GM18861 (cell line): Measurements from ENCODE around the gene FAM8A1.
"Not testable (repeated sequence)": the region's sequence is repeated elsewhere in the genome, so short reads cannot be mapped to it uniquely, and the experiment has no call there.

ENCODE experiments used
- ATAC-seq: cut with Tn5 transposase; IDR thresholded peaks from one replicate; pipeline ENCODE4 v1.9.1; 2021; ENCODE audit not compliant: unreplicated experiment

Gene FAM8A1

GRCh38 chr6:17599877-17600526 lies at the start of gene FAM8A1:
Gene FAM8A1 (plus strand): TSS chr6:17600302. CDS start chr6:17600410, 108 bp downstream.
- ATAC-seq: peak; percentile 71

- ATAC-seq: no peak
These were observed 48.6 kb upstream of the FAM8A1 start for GRCh38 chr6:17551383-17551958.

GRCh38 chr6:17552861-17553260 lies 47.2 kb upstream of the FAM8A1 start:
- no peak for ATAC-seq

- no peak for ATAC-seq
These were observed 44.1 kb upstream of the FAM8A1 start for GRCh38 chr6:17556014-17556413.

GRCh38 chr6:17562636-17563035 lies 37.5 kb upstream of the FAM8A1 start:
- no peak for ATAC-seq

- no peak for ATAC-seq
These were observed 34.7 kb upstream of the FAM8A1 start for GRCh38 chr6:17565399-17565798.

- no peak for ATAC-seq
These were observed 25.1 kb upstream of the FAM8A1 start for GRCh38 chr6:17574866-17575560.

- ATAC-seq: no peak
These were observed 23.0 kb upstream of the FAM8A1 start for GRCh38 chr6:17577059-17577458.

- ATAC-seq: no peak
These were observed 19.5 kb upstream of the FAM8A1 start for GRCh38 chr6:17580518-17581048.

- ATAC-seq: not testable (repeated sequence)
These were observed 18.8 kb upstream of the FAM8A1 start for GRCh38 chr6:17581282-17581681.

GRCh38 chr6:17583811-17584210 lies 16.3 kb upstream of the FAM8A1 start:
- ATAC-seq: no peak

GRCh38 chr6:17584241-17584803 lies 15.8 kb upstream of the FAM8A1 start:
- peak; percentile 73 for ATAC-seq

GRCh38 chr6:17585766-17586490 lies 14.2 kb upstream of the FAM8A1 start:
- ATAC-seq: no peak

GRCh38 chr6:17586623-17587022 lies 13.5 kb upstream of the FAM8A1 start:
- not testable (repeated sequence) for ATAC-seq

- no peak for ATAC-seq
These were observed 12.1 kb upstream of the FAM8A1 start for GRCh38 chr6:17588011-17588410.

- ATAC-seq: no peak
These were observed 10.6 kb upstream of the FAM8A1 start for GRCh38 chr6:17589406-17590096.

GRCh38 chr6:17591287-17591686 lies 8.8 kb upstream of the FAM8A1 start:
- no peak for ATAC-seq

- no peak for ATAC-seq
These were observed 6.9 kb upstream of the FAM8A1 start for GRCh38 chr6:17593246-17593645.

GRCh38 chr6:17596085-17596484 lies 4.0 kb upstream of the FAM8A1 start:
- no peak for ATAC-seq
